GM21367 (cell line): ENCODE measurements around the gene CA12.

ENCODE experiments used
- ATAC-seq: cut with Tn5 transposase; IDR thresholded peaks from one replicate; pipeline ENCODE4 v1.9.1; 2021; ENCODE audit not compliant: unreplicated experiment

Gene CA12

GRCh38 chr15:63379492-63380150, 2.0 kb downstream of the CA12 start:
- no peak for ATAC-seq

- no peak for ATAC-seq
Measured at GRCh38 chr15:63378946-63379345, 2.7 kb downstream of the CA12 start.

GRCh38 chr15:63374686-63375520, 6.7 kb downstream of the CA12 start:
- no peak for ATAC-seq

- ATAC-seq: no peak
Measured at GRCh38 chr15:63373866-63374548, 7.6 kb downstream of the CA12 start.

GRCh38 chr15:63373330-63373729, 8.3 kb downstream of the CA12 start:
- ATAC-seq: no peak

GRCh38 chr15:63372753-63373152, 8.9 kb downstream of the CA12 start:
- ATAC-seq: no peak

GRCh38 chr15:63372018-63372705, 9.5 kb downstream of the CA12 start:
- no peak for ATAC-seq

GRCh38 chr15:63371297-63371918, 10.2 kb downstream of the CA12 start:
- ATAC-seq: no peak

- no peak for ATAC-seq
Measured at GRCh38 chr15:63370764-63371163, 10.9 kb downstream of the CA12 start.

GRCh38 chr15:63369781-63370180, 11.9 kb downstream of the CA12 start:
- no peak for ATAC-seq

GRCh38 chr15:63369296-63369695, 12.3 kb downstream of the CA12 start:
- no peak for ATAC-seq

GRCh38 chr15:63368503-63368902, 13.1 kb downstream of the CA12 start:
- no peak for ATAC-seq

GRCh38 chr15:63367900-63368299, 13.7 kb downstream of the CA12 start:
- no peak for ATAC-seq

- ATAC-seq: no peak
Measured at GRCh38 chr15:63367390-63367789, 14.3 kb downstream of the CA12 start.

- no peak for ATAC-seq
Measured at GRCh38 chr15:63366451-63366850, 15.2 kb downstream of the CA12 start.

- no peak for ATAC-seq
Measured at GRCh38 chr15:63365273-63365680, 16.4 kb downstream of the CA12 start.

- no peak for ATAC-seq
Measured at GRCh38 chr15:63364399-63365272, 17.0 kb downstream of the CA12 start.

GRCh38 chr15:63363292-63363691, 18.4 kb downstream of the CA12 start:
- no peak for ATAC-seq

GRCh38 chr15:63362885-63363284, 18.8 kb downstream of the CA12 start:
- ATAC-seq: no peak

- ATAC-seq: no peak
Measured at GRCh38 chr15:63362196-63362595, 19.4 kb downstream of the CA12 start.
